Caco-2 (cell line): ENCODE measurements around the gene MT1E. TPM values are rescaled to one million over a fixed set of nuclear protein-coding genes. Genes with fewer than 3 reads are reported as not detected.

Source experiments
- BruUV-seq: library from RNA; stranded (reverse); fragments of 400-500 nt; replicated peaks from 2 replicates; lab custom pipeline; 2021; lab: Mats Ljungman, UMichigan
- CTCF ChIA-PET: fragments of 300-600 bp; sonication (Branson Sonifier 250); formaldehyde crosslinking; loops from one replicate; lab custom pipeline; 2022; ENCODE audit warnings: antibody characterized with exemption; lab: Charles Lee
- POLR2A ChIA-PET: fragments of 300-600 bp; sonication (Branson Sonifier 250); formaldehyde crosslinking; loops from one replicate; lab custom pipeline; 2022; ENCODE audit warnings: antibody characterized with exemption; lab: Charles Lee
- DNase-seq, 2 experiments: peaks; one replicate each; pipeline versions ENCODE4 v3.0.0 to v3.0.0-alpha.2; 2020 to 2022
- H3K27me3 ChIP-seq: replicated peaks from 2 replicates; pipeline ENCODE4 v1.6.0; 2011; ENCODE audit warnings: low read length; ENCODE audit not compliant: control insufficient read depth, insufficient read depth
- H3K36me3 ChIP-seq: 2 replicates; pipeline ENCODE4 v1.5.1; 2011; ENCODE audit warnings: low read length; ENCODE audit not compliant: control insufficient read depth, insufficient read depth
- H3K4me1 ChIP-seq: fragments of 250-450 bp; sonication (Bioruptor Pico); 2 replicates; pipeline ENCODE4 v1.5.1; 2020; ENCODE audit warnings: mild to moderate bottlenecking
- H3K4me3 ChIP-seq: 2 replicates; pipeline ENCODE4 v1.5.1; 2011; ENCODE audit warnings: low read depth, mild to moderate bottlenecking, control low read depth, low read length
- H3K9me3 ChIP-seq: fragments of 250-450 bp; sonication (Bioruptor Pico); 2 replicates; pipeline ENCODE4 v1.5.1; 2020; ENCODE audit warnings: mild to moderate bottlenecking, moderate library complexity
- H3K27ac Mint-ChIP-seq: one replicate; pipeline ENCODE4 v1.8.0; 2022; ENCODE audit warnings: mixed read lengths; ENCODE audit not compliant: unreplicated experiment
- H3K27me3 Mint-ChIP-seq: one replicate; pipeline ENCODE4 v1.8.0; 2022; ENCODE audit warnings: mixed read lengths; ENCODE audit not compliant: insufficient read depth, unreplicated experiment
- H3K36me3 Mint-ChIP-seq: one replicate; pipeline ENCODE4 v1.8.0; 2022; ENCODE audit warnings: mild to moderate bottlenecking, mixed read lengths; ENCODE audit not compliant: insufficient read depth, unreplicated experiment
- H3K4me1 Mint-ChIP-seq: one replicate; pipeline ENCODE4 v1.8.0; 2022; ENCODE audit warnings: low read depth, mixed read lengths; ENCODE audit not compliant: unreplicated experiment
- H3K4me3 Mint-ChIP-seq: one replicate; pipeline ENCODE4 v1.8.0; 2022; ENCODE audit warnings: mild to moderate bottlenecking, moderate library complexity, mixed read lengths; ENCODE audit not compliant: unreplicated experiment
- H3K9me3 Mint-ChIP-seq: one replicate; pipeline ENCODE4 v1.8.0; 2022; ENCODE audit warnings: mixed read lengths; ENCODE audit not compliant: unreplicated experiment
- intact Hi-C: fragments of 100-400 bp; cut with micrococcal nuclease; formaldehyde crosslinking; loops from one replicate; pipeline ENCODE4 v1.10.0; 2022; ENCODE audit not compliant: unreplicated experiment
- total RNA-seq: library from RNA; stranded (reverse); gene quantifications from 2 replicates; pipeline ENCODE4 v1.2.3, GENCODE V29; 2022
- TF ChIP-seq, protein P1 (sequence below), 2 experiments: fragments of 200-600 bp in 1 of 2; IDR thresholded peaks; 1 replicate in 1 of 2; 2 replicates in 1 of 2; pipeline versions ENCODE4 v1.5.1 to v1.8.0; 2011 to 2022; ENCODE audit warnings: antibody characterized with exemption in 1 of 2, control low read depth in 1 of 2, inconsistent platforms in 1 of 2, low read depth in 1 of 2, low read length in 1 of 2, mild to moderate bottlenecking in 1 of 2, moderate library complexity in 1 of 2; ENCODE audit not compliant: insufficient read depth in 1 of 2, severe bottlenecking in 1 of 2, unreplicated experiment in 1 of 2

The MT1E gene
- total RNA-seq, 1 experiment from 2014 or later: 2.0 TPM

DNA sequence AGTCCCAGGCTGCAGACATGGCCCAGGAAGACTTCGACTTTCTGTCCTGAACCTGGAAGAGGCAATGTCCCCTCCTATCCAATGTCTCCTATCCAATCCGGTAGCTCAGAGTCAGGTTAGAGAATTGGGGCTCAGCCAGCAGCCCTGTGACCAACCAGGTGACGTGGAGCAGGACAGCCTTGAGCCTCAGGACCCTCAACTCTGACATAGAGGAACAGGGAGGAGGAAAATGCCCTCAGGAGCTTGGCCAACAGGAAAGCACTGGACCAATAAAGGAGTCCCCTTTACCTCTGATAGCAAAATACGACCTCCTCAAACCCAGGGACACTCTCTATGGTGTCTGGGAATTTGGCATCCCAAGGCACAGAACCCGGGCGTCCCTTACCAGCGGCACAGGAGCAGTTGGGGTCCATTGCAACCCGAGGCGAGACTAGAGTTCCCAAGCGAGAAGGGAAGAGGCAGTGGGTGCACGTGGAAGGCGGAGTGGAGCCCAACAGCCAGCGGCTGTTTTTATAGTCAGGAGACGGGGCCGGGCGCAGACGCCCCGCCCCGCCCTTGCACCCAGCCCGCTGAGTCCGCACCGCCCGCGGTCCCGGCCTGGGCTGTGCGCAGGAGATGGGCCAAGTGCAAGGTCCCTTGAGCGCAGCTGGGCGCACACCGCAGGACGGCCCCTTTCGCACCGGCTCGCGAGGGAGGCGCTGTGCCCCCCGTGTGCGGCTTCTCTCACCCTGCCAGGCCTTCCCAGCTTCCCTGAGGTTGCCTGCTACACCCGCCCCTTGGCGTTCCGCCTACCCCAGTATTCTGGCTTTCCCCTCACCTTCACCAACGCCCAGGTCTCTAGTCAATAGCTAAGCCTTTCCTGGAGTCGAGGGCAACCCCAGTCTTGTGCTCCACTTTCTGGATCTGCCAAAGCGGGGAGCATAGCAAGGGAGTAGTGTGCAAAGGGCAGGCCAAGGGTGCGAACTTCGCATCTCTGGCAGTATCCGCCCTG, 42.3 kb downstream of the MT1E start, which contains the start of gene MT1G:
Gene MT1G (minus strand): TSS at position 485 of the 991 bp plus-strand sequence. CDS start 72 bp downstream, at position 413.
- CTCF ChIA-PET: interaction anchor here (1.4 kb wide), 1 partner anchor 34 kb away, joined by 6 read pairs; no protein-coding TSS in a partner anchor
- no peaks in the 10 kb centered on the region for H3K4me1 Mint-ChIP-seq
- no peak for DNase-seq
- no peak within 1 kb of the TSS for H3K4me3 ChIP-seq
- H3K27ac Mint-ChIP-seq: no peak within 1 kb of the TSS
- H3K9me3 Mint-ChIP-seq: no peaks in the 10 kb centered on the region
- POLR2A ChIA-PET: no interaction called here
- H3K27me3 Mint-ChIP-seq: peaks cover 57% of the 10 kb centered on the region
- peaks cover 7% of the 10 kb centered on the region for H3K4me1 ChIP-seq
- TF ChIP-seq, protein P1, sequence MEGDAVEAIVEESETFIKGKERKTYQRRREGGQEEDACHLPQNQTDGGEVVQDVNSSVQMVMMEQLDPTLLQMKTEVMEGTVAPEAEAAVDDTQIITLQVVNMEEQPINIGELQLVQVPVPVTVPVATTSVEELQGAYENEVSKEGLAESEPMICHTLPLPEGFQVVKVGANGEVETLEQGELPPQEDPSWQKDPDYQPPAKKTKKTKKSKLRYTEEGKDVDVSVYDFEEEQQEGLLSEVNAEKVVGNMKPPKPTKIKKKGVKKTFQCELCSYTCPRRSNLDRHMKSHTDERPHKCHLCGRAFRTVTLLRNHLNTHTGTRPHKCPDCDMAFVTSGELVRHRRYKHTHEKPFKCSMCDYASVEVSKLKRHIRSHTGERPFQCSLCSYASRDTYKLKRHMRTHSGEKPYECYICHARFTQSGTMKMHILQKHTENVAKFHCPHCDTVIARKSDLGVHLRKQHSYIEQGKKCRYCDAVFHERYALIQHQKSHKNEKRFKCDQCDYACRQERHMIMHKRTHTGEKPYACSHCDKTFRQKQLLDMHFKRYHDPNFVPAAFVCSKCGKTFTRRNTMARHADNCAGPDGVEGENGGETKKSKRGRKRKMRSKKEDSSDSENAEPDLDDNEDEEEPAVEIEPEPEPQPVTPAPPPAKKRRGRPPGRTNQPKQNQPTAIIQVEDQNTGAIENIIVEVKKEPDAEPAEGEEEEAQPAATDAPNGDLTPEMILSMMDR (IDR thresholded peaks at IDR 0.05; ENCODE audit: insufficient read depth in 1 of 2, low read depth in 1 of 2, low read length in 1 of 2, severe bottlenecking in 1 of 2, unreplicated experiment in 1 of 2): no peak
- H3K27me3 ChIP-seq: peaks cover 3% of the 10 kb centered on the region
- intact Hi-C loops: no loop called here
- no peaks in the 10 kb centered on the region for H3K36me3 Mint-ChIP-seq
- no peaks in the 10 kb centered on the region for H3K9me3 ChIP-seq
- no peaks in the 10 kb centered on the region for H3K36me3 ChIP-seq
- BruUV-seq: no TSS peak
- H3K4me3 Mint-ChIP-seq: no peak within 1 kb of the TSS

DNA sequence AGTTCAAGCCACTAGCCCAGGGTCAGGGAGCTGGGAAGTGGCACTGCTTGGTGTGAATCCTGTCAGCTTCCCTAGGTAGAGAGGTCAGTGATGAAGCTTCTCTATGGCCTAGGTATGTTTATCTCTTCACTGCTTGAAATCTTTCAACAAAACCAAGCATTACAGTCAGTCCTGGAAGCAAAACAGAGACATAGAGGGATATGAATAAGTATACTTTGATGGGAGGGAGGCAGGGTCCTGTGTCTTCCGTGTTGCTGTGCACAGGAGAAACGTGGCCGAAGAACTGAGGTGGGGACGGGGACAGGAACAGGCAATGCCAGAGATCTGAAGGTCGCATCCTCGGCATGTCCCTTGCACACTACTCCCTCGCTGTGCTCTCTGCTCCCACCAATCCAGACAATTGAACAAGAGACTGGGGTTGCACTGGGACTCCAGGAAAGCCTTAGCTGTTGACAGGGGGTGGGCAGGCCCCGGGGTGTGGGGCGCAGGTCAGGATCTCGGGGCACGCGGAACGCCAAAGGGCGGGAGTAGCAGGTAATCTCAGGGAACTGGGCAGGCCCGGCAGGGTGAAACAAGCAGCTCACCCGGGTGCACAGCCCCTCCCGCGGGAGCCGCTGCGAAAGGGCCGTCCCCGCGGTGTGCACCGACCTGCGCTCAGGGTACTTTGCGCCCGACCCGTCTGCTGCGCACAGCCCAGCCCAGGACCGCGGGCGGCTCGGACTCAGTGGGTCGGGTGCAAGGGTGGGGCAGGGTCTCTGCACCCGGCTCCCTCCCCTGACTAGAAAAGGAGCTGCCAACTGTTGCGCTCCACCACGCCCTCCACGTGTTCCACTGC, 43.6 kb downstream of the MT1E start, which contains the start of gene MT1H:
Gene MT1H (plus strand): TSS at position 810 of the 835 bp plus-strand sequence. CDS start 71 bp downstream, outside the sequence.
- BruUV-seq: no TSS peak
- no peak for DNase-seq
- Mint-ChIP-seq H3K27ac (no peak within 1 kb of the TSS), H3K9me3 (no peaks in the 10 kb centered on the region), H3K36me3 (no peaks in the 10 kb centered on the region), H3K4me1 (no peaks in the 10 kb centered on the region), H3K27me3 (peaks cover 59% of the 10 kb centered on the region), H3K4me3 (no peak within 1 kb of the TSS)
- intact Hi-C loops: no loop called here
- TF ChIP-seq, protein P1 (IDR thresholded peaks at IDR 0.05; ENCODE audit: insufficient read depth in 1 of 2, low read depth in 1 of 2, low read length in 1 of 2, severe bottlenecking in 1 of 2, unreplicated experiment in 1 of 2): no peak
- no peaks in the 10 kb centered on the region for H3K36me3 ChIP-seq
- H3K9me3 ChIP-seq: no peaks in the 10 kb centered on the region
- peaks cover 7% of the 10 kb centered on the region for H3K4me1 ChIP-seq
- H3K4me3 ChIP-seq: no peak within 1 kb of the TSS
- peaks cover 3% of the 10 kb centered on the region for H3K27me3 ChIP-seq
- ChIA-PET POLR2A (no interaction called here), CTCF (interaction anchor here (0.6 to 1.4 kb wide), 2 partner anchors 33 to 69 kb away, joined by 5 to 6 read pairs; no protein-coding TSS in a partner anchor)
